PFSK-1 (cell line): ENCODE measurements around the gene NEDD1.

ENCODE experiments used
- FOXP2 ChIP-seq: optimal IDR thresholded peaks from 2 replicates; pipeline ENCODE3; 2011; ENCODE audit warnings: borderline replicate concordance, control low read depth, inconsistent platforms; ENCODE audit not compliant: insufficient read depth; ENCODE audit errors: extremely low read length, extremely low read depth
- POLR2AphosphoS5 ChIP-seq: IDR thresholded peaks from 2 replicates; pipeline ENCODE4 v1.6.1; 2012; ENCODE audit warnings: low read depth, mild to moderate bottlenecking, control low read depth, low read length, moderate library complexity
- SIN3A ChIP-seq: IDR thresholded peaks from 2 replicates; pipeline ENCODE4 v1.6.1; 2012; ENCODE audit warnings: mild to moderate bottlenecking, low read length, moderate library complexity, borderline replicate concordance; ENCODE audit not compliant: insufficient read depth
- TAF1 ChIP-seq: IDR thresholded peaks from 2 replicates; pipeline ENCODE4 v1.6.1; 2012; ENCODE audit warnings: low read length, control low read depth, borderline replicate concordance; ENCODE audit not compliant: insufficient read depth
- TF ChIP-seq, protein P1 (sequence below), 2 experiments: IDR thresholded peaks; 2 replicates each; pipeline versions ENCODE4 v1.6.1 to v1.8.0; 2011 to 2012; ENCODE audit warnings: low read depth in 2 of 2, low read length in 2 of 2, control low read depth in 1 of 2, inconsistent platforms in 1 of 2, mild to moderate bottlenecking in 1 of 2, moderate library complexity in 1 of 2; ENCODE audit not compliant: insufficient read depth in 1 of 2

The NEDD1 gene

DNA sequence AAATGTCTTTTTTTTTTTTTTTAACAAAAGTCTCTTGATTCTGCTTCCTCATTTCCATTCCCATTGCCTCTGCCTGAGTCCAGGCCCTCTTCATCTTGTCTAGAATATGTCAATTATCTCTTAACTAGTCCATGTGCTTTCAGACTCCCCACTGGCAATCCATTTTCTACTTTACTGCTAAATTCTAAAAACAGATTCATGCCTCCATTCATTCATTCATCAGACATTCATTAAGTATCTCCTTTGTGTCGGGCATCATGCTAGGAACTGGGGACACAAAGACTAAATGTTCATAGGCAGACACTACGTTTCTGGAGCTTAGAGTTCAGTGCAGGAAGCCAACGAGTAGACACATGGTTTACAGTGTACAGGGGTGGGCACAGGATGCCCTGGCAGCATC lies 9.6 kb upstream of the NEDD1 start:
- TF ChIP-seq FOXP2, result no peak
- no peak for TF ChIP-seq SIN3A
- TF ChIP-seq TAF1, result no peak
- TF ChIP-seq, protein P1, sequence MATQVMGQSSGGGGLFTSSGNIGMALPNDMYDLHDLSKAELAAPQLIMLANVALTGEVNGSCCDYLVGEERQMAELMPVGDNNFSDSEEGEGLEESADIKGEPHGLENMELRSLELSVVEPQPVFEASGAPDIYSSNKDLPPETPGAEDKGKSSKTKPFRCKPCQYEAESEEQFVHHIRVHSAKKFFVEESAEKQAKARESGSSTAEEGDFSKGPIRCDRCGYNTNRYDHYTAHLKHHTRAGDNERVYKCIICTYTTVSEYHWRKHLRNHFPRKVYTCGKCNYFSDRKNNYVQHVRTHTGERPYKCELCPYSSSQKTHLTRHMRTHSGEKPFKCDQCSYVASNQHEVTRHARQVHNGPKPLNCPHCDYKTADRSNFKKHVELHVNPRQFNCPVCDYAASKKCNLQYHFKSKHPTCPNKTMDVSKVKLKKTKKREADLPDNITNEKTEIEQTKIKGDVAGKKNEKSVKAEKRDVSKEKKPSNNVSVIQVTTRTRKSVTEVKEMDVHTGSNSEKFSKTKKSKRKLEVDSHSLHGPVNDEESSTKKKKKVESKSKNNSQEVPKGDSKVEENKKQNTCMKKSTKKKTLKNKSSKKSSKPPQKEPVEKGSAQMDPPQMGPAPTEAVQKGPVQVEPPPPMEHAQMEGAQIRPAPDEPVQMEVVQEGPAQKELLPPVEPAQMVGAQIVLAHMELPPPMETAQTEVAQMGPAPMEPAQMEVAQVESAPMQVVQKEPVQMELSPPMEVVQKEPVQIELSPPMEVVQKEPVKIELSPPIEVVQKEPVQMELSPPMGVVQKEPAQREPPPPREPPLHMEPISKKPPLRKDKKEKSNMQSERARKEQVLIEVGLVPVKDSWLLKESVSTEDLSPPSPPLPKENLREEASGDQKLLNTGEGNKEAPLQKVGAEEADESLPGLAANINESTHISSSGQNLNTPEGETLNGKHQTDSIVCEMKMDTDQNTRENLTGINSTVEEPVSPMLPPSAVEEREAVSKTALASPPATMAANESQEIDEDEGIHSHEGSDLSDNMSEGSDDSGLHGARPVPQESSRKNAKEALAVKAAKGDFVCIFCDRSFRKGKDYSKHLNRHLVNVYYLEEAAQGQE (IDR thresholded peaks at IDR 0.05; ENCODE audit: insufficient read depth in 1 of 2, low read depth in 2 of 2, low read length in 2 of 2), result no peak
- no peak for TF ChIP-seq POLR2AphosphoS5

DNA sequence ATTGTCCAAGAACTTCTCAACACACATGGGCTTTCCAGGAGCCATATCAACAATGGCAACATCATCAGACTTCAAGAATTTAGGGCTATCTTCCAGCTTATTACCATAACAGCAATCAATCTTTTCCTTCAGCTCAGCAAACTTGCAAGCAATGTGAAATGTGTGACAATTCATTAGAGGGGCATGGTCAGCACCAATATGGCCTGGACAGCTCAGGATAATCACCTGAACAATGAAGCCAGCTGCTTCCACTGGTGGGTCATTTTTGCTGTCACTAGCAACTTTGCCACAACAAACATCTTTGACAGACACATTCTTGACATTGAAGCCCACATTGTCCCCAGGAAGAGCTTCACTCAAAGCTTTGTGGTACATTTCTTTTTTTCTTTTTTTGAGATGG lies 5.9 kb upstream of the NEDD1 start:
- TF ChIP-seq, protein P1 (IDR thresholded peaks at IDR 0.05; ENCODE audit: insufficient read depth in 1 of 2, low read depth in 2 of 2, low read length in 2 of 2), result peak; percentile 46 to 85; a peak in 3 of 4 replicates
- no peak for TF ChIP-seq TAF1

DNA sequence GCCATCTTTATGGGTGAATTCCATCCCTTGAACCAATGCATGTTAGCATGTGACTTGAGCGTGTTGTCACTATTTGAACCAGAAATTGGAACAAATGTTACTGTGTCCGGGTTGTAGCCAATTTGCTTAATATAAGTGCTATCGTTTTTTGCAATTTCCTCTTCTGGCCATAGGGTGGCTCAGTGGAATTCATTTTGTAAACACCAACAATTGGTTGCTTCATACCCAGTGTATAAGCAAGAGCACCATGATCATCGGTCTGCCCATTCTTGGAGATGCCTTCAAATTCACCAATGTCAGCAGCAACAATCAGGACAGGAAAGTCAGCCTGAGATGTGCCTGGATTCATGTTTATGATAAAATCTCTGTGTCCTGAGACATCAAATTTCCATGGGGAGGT lies 5.0 kb upstream of the NEDD1 start:
- no peak for TF ChIP-seq FOXP2
- TF ChIP-seq POLR2AphosphoS5, result no peak
- TF ChIP-seq SIN3A, result no peak
- no peak for TF ChIP-seq TAF1

DNA sequence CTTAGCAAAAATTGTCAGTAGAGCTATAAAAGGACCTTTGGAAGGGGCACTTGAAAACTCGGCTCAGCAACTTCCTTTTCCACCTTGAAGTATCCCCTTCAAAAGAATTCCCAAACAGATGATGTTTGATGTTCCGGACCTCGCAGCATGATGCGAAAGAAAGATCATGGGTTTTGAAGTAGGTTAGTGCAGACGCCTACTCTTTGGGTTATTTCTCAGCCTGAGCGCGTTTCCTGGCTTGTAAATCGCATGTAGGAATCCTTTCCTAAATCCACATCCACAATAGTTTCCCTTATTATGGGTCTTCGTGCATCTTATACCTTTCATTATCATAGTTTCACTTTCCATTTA lies 584 bp upstream of the NEDD1 start:
- TF ChIP-seq POLR2AphosphoS5 (no peak), SIN3A (no peak), FOXP2 (no peak), TAF1 (no peak)
- TF ChIP-seq, protein P1 (IDR thresholded peaks at IDR 0.05; ENCODE audit: insufficient read depth in 1 of 2, low read depth in 2 of 2, low read length in 2 of 2), result no peak

DNA sequence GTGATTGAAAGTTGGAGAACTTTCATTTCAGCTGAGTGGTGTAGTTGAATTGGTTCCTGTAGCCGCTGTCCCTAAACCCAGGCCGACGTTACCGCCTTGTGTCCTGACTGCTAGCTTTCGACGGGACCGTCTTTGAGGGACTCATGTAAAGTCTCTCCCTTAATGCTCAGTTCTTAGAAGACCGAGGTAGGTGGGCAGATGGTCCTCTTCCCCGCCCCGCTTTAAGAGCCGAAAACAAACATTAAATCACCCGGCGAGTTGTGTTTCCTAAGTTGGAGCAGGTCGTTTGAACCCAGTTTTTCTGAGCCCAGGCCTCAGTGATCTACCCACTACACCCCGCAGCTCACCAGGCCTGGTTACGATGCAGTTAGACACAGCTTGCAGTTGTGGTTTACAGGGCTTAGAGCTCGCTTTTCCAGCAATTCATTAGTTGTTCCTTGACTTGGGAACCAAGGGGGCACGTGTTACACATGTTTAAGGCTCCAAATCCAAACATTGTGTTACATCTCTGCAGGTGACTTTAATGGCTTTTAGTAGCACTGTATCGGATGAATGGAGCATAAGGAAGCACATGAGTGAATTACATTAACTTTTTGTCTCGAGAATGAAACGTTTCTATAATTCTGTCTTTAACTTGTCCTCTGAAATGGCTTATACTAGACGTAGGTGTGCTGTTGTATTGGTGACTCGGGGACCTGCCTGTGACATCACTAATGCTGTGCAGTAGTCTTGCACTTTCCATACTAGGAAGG lies 790 bp downstream of the NEDD1 start:
- no peak for TF ChIP-seq POLR2AphosphoS5
- TF ChIP-seq SIN3A, result no peak
- TF ChIP-seq, protein P1 (IDR thresholded peaks at IDR 0.05; ENCODE audit: insufficient read depth in 1 of 2, low read depth in 2 of 2, low read length in 2 of 2), result no peak
- TF ChIP-seq TAF1, result no peak
- no peak for TF ChIP-seq FOXP2

DNA sequence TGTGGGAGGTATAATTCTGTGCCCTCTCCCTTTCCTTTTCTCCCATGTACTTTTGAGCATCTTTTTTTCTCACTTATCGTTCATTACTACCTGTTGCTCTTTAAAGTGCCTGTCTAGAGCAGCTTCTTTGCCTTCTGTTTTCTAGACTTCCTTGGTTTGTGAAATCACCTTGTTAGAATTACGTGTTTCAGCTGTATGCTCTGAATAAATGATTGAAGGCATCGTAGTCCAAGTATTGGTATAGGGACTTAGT lies 1.3 kb downstream of the NEDD1 start:
- TF ChIP-seq, protein P1 (IDR thresholded peaks at IDR 0.05; ENCODE audit: insufficient read depth in 1 of 2, low read depth in 2 of 2, low read length in 2 of 2), result no peak
- no peak for TF ChIP-seq TAF1
- no peak for TF ChIP-seq FOXP2
- TF ChIP-seq SIN3A, result no peak
- no peak for TF ChIP-seq POLR2AphosphoS5
